GM12891 (cell line): Measurements from ENCODE around the gene RRP1B.
"Not testable (repeated sequence)": the region's sequence is repeated elsewhere in the genome, so short reads cannot be mapped to it uniquely, and the experiment has no call there.

ENCODE experiments used
- DNase-seq: peaks from one replicate; pipeline ENCODE4 v3.0.0; 2011; ENCODE audit warnings: low spot score; ENCODE audit not compliant: insufficient read length
- FAIRE-seq: peaks from 2 replicates; lab custom pipeline; 2011; peaks lifted over from hg19 to GRCh38; lab: Jason Lieb, UNC
- PAX5 ChIP-seq: IDR thresholded peaks from 2 replicates; pipeline ENCODE4 v1.6.1; 2011; ENCODE audit warnings: low read length, moderate library complexity, mild to moderate bottlenecking; ENCODE audit not compliant: insufficient read depth, severe bottlenecking
- POLR2A ChIP-seq: IDR thresholded peaks from 2 replicates; pipeline ENCODE4 v1.6.1; 2011; ENCODE audit warnings: low read depth, low read length, control low read depth
- POLR2AphosphoS5 ChIP-seq: IDR thresholded peaks from 2 replicates; pipeline ENCODE4 v1.6.1; 2011; ENCODE audit warnings: low read depth, low read length, control low read depth
- POU2F2 ChIP-seq: IDR thresholded peaks from 2 replicates; pipeline ENCODE4 v1.6.1; 2011; ENCODE audit warnings: low read depth, mild to moderate bottlenecking, control low read depth, low read length, moderate library complexity
- SPI1 ChIP-seq: IDR thresholded peaks from 2 replicates; pipeline ENCODE4 v1.6.1; 2011; ENCODE audit warnings: low read depth, low read length, control low read depth
- TAF1 ChIP-seq: IDR thresholded peaks from 2 replicates; pipeline ENCODE4 v1.6.1; 2011; ENCODE audit warnings: low read depth, low read length, control low read depth

The RRP1B gene

GRCh38 chr21:43639470-43640353 is 19.6 kb upstream of the RRP1B start:
- FAIRE-seq: no peak
- no peak for DNase-seq

GRCh38 chr21:43640400-43640799 is 19.0 kb upstream of the RRP1B start:
- TF ChIP-seq POU2F2 (no peak), POLR2A (no peak), PAX5 (no peak), TAF1 (no peak), SPI1 (no peak), POLR2AphosphoS5 (no peak)
- no peak for FAIRE-seq
- no peak for DNase-seq

More at GRCh38 chr21:43639470-43640353, 19.6 kb upstream of the RRP1B start:
- no peak for TF ChIP-seq SPI1
- no peak for TF ChIP-seq POU2F2
- TF ChIP-seq PAX5: no peak
- TF ChIP-seq POLR2AphosphoS5: no peak
- TF ChIP-seq TAF1: no peak
- TF ChIP-seq POLR2A: no peak

DNA sequence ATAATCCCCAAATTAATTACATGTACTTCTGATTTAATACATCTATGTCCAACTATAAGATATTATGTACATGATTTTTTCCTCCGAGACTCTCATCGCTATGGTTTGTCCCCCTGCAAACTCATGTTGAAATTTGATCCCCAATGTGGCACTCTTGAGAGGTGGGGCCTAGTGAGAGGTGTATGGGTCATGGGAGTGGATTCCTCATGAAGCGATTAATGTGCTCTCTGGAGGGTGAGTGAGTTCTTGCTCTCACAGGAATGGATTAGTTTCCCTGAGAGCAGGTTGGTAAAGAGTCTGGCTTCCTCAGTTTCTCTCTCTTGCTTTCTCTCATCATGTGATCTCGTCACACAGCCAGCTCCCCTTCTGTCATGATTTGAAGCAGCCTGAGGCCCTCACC is 16.2 kb upstream of the RRP1B start:
- DNase-seq (no peak), FAIRE-seq (no peak)
- no peak for TF ChIP-seq POU2F2
- no peak for TF ChIP-seq POLR2AphosphoS5
- no peak for TF ChIP-seq SPI1
- TF ChIP-seq POLR2A: no peak
- no peak for TF ChIP-seq TAF1
- no peak for TF ChIP-seq PAX5

GRCh38 chr21:43644071-43644470 is 15.3 kb upstream of the RRP1B start:
- FAIRE-seq (no peak), DNase-seq (no peak)
- TF ChIP-seq TAF1: no peak
- no peak for TF ChIP-seq PAX5
- TF ChIP-seq POU2F2: no peak
- no peak for TF ChIP-seq POLR2A

DNA sequence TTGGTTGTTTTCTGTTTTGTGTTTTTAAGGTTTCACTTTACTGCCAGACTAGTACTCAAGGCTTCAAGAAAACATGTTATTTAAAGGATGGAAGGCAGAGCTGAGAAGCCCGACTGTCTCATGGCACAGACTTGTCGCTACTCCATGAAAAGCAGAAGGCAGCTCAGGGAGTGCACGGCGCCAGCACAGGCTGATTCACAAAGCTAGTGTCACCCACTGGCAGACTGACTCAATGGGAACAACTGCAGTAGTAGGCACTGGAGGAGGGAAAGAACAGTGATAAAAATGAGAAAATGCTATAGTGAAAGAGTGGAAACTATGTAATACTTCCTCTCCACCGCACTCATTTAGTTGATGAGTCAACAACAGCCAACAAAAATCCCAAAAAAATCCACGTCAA is 14.8 kb upstream of the RRP1B start:
- TF ChIP-seq POU2F2 (no peak), SPI1 (no peak), POLR2AphosphoS5 (no peak), TAF1 (no peak), POLR2A (no peak), PAX5 (no peak)
- FAIRE-seq: no peak

DNA sequence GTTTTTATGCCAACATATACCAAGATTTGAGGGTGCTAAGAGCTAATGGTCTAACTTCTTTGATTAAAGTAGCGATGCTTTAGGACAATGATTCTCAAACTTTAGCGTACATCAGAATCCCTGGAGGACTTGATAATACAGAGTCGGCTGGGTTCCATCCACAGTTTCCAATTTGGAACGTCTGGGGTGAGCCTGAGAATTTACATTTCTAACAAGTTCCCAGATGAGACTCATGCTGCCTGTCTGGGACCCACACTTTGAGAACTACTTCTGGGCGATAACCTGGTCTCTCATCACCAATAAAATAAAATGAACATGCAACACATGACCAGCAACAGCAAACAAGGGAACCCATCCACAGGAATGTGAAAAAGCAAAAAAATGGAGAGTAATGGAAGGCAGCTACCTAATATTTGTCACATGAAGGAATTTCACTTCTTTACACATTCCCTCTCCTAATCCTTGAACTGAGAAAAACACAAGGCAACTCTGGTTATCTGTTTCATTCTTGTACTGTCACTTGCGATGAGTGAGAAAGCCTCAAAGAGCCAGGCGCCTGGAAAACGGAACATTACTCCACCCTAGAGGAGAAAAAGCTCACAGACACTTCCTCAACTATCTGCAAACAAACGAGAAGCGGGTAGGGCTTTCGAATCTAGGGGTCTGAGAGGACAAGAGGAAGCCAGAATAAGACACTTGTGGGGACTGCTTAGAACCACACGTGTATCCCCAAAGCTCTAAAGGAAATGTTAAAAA is 14.0 kb upstream of the RRP1B start:
- DNase-seq (peak; percentile 37), FAIRE-seq (peak; percentile 20)
- TF ChIP-seq POLR2AphosphoS5: no peak
- TF ChIP-seq SPI1: peak; percentile 71
- TF ChIP-seq POLR2A: no peak
- no peak for TF ChIP-seq PAX5

More for the DNA sequence above, 14.8 kb upstream of the RRP1B start:
- DNase-seq: no peak

DNA sequence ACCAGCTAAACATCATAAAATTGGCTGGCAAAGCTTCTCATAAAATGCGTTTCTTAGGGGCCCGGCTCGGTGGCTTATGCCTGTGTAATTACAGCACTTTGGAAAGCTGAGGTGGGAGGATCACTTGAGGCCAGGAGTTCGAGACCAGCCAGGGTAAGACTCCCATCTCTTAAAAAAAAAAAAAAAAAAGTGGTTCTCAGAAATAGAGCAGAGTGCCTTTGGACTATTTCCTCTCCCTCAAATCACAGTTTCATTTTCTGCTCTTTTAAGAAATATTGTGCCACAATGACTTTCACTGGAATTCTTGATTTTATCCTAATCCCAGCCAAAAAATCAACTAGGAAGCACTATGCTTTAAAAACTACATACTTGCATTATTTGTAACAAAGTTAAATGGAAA is 13.4 kb upstream of the RRP1B start:
- FAIRE-seq (no peak), DNase-seq (no peak)
- TF ChIP-seq SPI1 (no peak), POU2F2 (no peak), TAF1 (no peak)

DNA sequence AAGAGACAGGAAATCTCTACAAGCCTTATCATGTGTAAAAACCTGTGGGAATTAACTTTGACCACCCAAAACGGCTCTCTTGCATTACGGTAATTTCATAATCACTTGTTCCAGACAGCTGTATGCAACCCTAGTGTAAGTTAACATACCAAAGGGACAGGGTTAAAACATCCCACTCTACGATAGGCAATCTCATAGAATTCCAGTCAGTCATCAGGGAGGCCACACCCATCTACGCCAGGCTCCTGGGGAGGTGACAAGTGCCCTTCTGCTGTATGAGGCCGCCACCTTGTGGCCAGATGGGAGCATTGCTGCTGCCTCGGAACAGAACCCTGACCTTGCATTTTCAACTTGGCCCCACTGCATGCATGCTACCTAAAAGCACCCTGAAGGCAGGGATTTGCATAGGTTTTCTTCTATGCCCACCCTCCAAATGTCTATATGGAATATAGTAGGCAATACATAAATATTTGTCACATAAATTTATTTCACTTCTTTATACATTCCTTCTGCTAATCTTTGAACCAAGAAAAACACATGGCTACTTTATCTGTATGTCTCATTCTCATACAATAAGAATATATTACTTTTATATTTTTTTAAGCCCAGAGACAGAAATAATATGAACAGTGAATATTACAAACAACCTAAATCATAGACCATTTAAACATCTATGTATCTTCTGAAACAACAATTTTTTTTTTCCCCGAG is 12.7 kb upstream of the RRP1B start:
- peak; percentile 98 for FAIRE-seq
- TF ChIP-seq POU2F2 (peak; percentile 81), TAF1 (no peak)
- DNase-seq: peak; percentile 65

- no peak for FAIRE-seq
- TF ChIP-seq POU2F2: no peak
- no peak for TF ChIP-seq POLR2A
- no peak for TF ChIP-seq PAX5
- TF ChIP-seq POLR2AphosphoS5: no peak
- no peak for TF ChIP-seq SPI1
- TF ChIP-seq TAF1: no peak
- DNase-seq: no peak
Measured at GRCh38 chr21:43648171-43648570, 11.2 kb upstream of the RRP1B start.

DNA sequence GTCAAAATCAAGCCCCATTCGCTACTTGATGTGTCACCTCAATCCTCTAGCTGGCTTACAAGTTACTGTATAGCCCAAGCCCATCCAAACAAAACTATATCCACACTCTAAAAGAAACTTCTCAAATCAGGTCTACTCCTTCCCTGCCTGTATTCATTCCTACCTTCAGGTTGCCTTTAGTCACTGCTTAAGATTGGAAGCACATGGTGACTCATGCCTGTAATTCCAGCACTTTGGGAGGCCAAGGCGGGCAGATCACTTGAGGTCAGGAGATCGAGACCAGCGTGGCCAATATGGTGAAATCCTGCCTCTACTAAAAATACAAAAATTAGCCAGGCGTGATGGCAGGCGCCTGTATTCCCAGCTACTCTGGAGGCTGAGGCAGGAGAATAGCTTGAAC is 7.4 kb upstream of the RRP1B start:
- FAIRE-seq, DNase-seq: not testable (repeated sequence)
